Stimulated activated naive CD8-positive, alpha-beta T cell treated with anti-CD3 and anti-CD28 coated beads, Interleukin-15, amount 100 ng/mL, for 72 hours (primary cell): ENCODE results near the gene GORASP1.

Source experiments
- ATAC-seq: fragments of 150-1000 bp; cut with Tn5 transposase; 2 replicates; pipeline ENCODE4 v1.10.0; 2021; ENCODE audit warnings: mild to moderate bottlenecking, moderate library complexity
- DNase-seq, 2 donors: peaks; one replicate each; pipeline ENCODE4 v3.0.0; 2021 to 2022
- H3K27ac Mint-ChIP-seq, 2 donors: one replicate each; pipeline ENCODE4 v1.8.0; 2022; ENCODE audit warnings: mild to moderate bottlenecking in 2 of 2, mixed read lengths in 2 of 2, moderate library complexity in 2 of 2
- H3K27me3 Mint-ChIP-seq: one replicate; pipeline ENCODE4 v1.8.0; 2022; ENCODE audit warnings: mixed read lengths
- H3K4me1 Mint-ChIP-seq: one replicate; pipeline ENCODE4 v1.8.0; 2022; ENCODE audit warnings: mild to moderate bottlenecking, mixed read lengths
- H3K4me3 Mint-ChIP-seq, 2 donors: one replicate each; pipeline ENCODE4 v1.8.0; 2022; ENCODE audit warnings: mild to moderate bottlenecking in 2 of 2, mixed read lengths in 2 of 2, moderate library complexity in 1 of 2
- H3K9me3 Mint-ChIP-seq, 2 donors: one replicate each; pipeline ENCODE4 v1.8.0; 2022; ENCODE audit warnings: mixed read lengths in 2 of 2

GORASP1 gene

DNA sequence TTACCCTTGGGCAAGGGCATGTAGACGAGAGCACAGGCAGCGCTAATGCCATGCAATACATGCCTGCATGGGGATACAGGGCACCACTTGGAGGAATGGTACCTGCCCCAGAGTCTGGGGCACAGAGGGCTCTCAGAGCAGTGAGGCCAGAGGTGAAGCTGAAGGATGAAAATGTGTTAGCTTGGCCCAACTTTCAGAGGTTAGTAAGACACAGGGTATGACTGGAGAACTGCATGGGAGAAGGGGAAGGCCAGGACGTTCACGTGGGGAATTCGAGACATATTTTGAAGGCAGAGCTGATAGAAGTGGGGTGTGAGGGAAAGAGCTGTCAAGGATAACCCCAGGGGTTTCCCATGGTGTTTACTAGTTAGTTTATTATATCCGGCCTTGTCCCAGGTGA, 26.4 kb upstream of the GORASP1 start:
- Mint-ChIP-seq H3K4me3 (no peak overlapping the region), H3K27ac (no peak overlapping the region), H3K27me3 (no peaks in the 10 kb centered on the region), H3K4me1 (peaks cover 23% of the 10 kb centered on the region), H3K9me3 (no peaks in the 10 kb centered on the region)
- ATAC-seq: peak; percentile 57
- no peak for DNase-seq

- H3K9me3 Mint-ChIP-seq: no peaks in the 10 kb centered on the region
- H3K27ac Mint-ChIP-seq: no peak overlapping the region
- ATAC-seq (no peak), DNase-seq (no peak)
- no peaks in the 10 kb centered on the region for H3K27me3 Mint-ChIP-seq
- peaks cover 23% of the 10 kb centered on the region for H3K4me1 Mint-ChIP-seq
- H3K4me3 Mint-ChIP-seq: no peak overlapping the region
Observed at GRCh38 chr3:39133093-39133490, 25.7 kb upstream of the GORASP1 start.

GRCh38 chr3:39132096-39133092, 25.0 kb upstream of the GORASP1 start:
- peak overlapping the region in 1 of 2 donors; percentile 75 for H3K27ac Mint-ChIP-seq
- ATAC-seq: no peak

GRCh38 chr3:39130693-39131265, 23.4 kb upstream of the GORASP1 start:
- Mint-ChIP-seq H3K27me3 (no peaks in the 10 kb centered on the region), H3K27ac (no peak overlapping the region), H3K4me1 (peaks cover 34% of the 10 kb centered on the region), H3K4me3 (no peak overlapping the region), H3K9me3 (no peaks in the 10 kb centered on the region)
- no peak for ATAC-seq
- no peak for DNase-seq

More at GRCh38 chr3:39132096-39133092, 25.0 kb upstream of the GORASP1 start:
- Mint-ChIP-seq H3K27me3 (no peaks in the 10 kb centered on the region), H3K4me1 (peaks cover 24% of the 10 kb centered on the region), H3K9me3 (no peaks in the 10 kb centered on the region), H3K4me3 (no peak overlapping the region)
- DNase-seq: no peak

DNA sequence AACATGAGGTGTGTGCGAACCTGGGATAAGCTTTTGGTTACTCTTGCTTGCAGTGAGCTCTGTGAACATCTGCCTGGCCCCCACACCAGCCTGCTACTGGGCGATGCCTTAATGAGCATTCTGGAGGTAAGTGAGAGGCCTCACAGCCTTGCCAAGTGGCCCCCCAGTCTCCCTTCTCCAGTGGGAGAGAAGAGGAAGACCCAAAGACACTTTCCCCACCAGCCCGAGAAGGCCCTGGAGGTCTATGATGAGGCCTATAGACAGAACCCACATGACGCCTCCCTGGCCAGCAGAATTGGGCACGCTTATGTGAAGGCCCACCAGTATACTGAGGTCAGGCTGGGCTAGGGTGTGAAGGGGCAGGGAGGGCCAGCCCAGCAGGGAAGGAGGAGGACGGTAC, 22.6 kb upstream of the GORASP1 start:
- Mint-ChIP-seq H3K9me3 (no peaks in the 10 kb centered on the region), H3K4me1 (peaks cover 34% of the 10 kb centered on the region), H3K27me3 (no peaks in the 10 kb centered on the region), H3K4me3 (no peak overlapping the region), H3K27ac (no peak overlapping the region)
- no peak for DNase-seq
- ATAC-seq: no peak

DNA sequence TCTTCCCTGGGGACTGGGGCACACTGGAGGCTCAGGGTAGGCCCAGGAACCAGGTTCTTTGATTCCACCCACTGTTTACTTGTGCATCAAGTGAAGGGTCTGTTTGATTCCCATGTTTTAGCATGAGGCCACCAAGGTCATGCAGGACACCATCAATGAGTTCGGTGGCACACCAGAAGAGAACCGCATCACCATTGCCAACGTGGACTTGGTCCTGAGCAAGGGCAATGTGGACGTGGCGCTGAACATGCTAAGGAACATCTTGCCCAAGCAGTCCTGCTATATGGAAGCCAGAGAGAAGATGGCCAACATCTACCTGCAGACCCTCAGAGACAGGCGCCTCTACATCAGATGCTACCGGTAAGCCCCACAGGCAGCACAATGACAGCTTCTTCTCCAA, 21.5 kb upstream of the GORASP1 start:
- Mint-ChIP-seq H3K4me3 (no peak overlapping the region), H3K27ac (no peak overlapping the region), H3K4me1 (peaks cover 28% of the 10 kb centered on the region), H3K9me3 (no peaks in the 10 kb centered on the region), H3K27me3 (no peaks in the 10 kb centered on the region)
- DNase-seq (no peak), ATAC-seq (no peak)

DNA sequence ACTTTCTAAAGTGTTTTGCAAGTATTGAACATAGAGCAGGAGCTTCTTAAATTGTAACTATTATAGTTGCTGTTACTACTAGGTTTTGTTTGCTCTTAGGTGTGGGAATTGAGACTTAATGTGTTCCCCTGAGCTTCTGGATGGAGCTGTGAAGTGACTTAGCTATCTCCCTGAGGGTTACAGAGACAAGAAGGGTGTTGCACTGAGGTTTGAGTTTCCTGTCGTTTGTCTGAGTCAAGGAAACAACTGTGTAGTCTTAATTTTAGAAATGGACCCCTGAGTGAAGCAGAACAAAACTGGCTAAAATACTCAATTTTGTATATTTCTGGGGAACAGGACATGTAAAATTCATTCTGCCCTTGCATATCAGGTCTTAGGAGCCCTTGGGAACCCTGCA, 20.5 kb upstream of the GORASP1 start:
- ATAC-seq (no peak), DNase-seq (no peak)
- peak overlapping the region in 1 of 2 donors; percentile 77 for H3K27ac Mint-ChIP-seq
- H3K4me1 Mint-ChIP-seq: peaks cover 24% of the 10 kb centered on the region
- H3K4me3 Mint-ChIP-seq: no peak overlapping the region
- no peaks in the 10 kb centered on the region for H3K27me3 Mint-ChIP-seq
- no peaks in the 10 kb centered on the region for H3K9me3 Mint-ChIP-seq

GRCh38 chr3:39127269-39127907, 20.0 kb upstream of the GORASP1 start:
- peaks cover 24% of the 10 kb centered on the region for H3K4me1 Mint-ChIP-seq
- H3K27ac Mint-ChIP-seq: peak overlapping the region in 1 of 2 donors; percentile 77
- peaks cover 4% of the 10 kb centered on the region for H3K27me3 Mint-ChIP-seq
- ATAC-seq (no peak), DNase-seq (no peak)
- no peaks in the 10 kb centered on the region for H3K9me3 Mint-ChIP-seq
- H3K4me3 Mint-ChIP-seq: no peak overlapping the region

GRCh38 chr3:39126532-39127071, 19.2 kb upstream of the GORASP1 start:
- Mint-ChIP-seq H3K27ac (peak overlapping the region in 1 of 2 donors; percentile 47), H3K9me3 (no peaks in the 10 kb centered on the region), H3K27me3 (peaks cover 11% of the 10 kb centered on the region), H3K4me3 (no peak overlapping the region), H3K4me1 (peaks cover 24% of the 10 kb centered on the region)
- DNase-seq: peak in 1 of 2 donors; percentile 39
- peak; percentile 78 for ATAC-seq

- Mint-ChIP-seq H3K27ac (no peak overlapping the region), H3K27me3 (peaks cover 11% of the 10 kb centered on the region), H3K4me1 (peaks cover 24% of the 10 kb centered on the region), H3K4me3 (no peak overlapping the region), H3K9me3 (no peaks in the 10 kb centered on the region)
- no peak for DNase-seq
- ATAC-seq: no peak
Observed at GRCh38 chr3:39125841-39126500, 18.5 kb upstream of the GORASP1 start.

DNA sequence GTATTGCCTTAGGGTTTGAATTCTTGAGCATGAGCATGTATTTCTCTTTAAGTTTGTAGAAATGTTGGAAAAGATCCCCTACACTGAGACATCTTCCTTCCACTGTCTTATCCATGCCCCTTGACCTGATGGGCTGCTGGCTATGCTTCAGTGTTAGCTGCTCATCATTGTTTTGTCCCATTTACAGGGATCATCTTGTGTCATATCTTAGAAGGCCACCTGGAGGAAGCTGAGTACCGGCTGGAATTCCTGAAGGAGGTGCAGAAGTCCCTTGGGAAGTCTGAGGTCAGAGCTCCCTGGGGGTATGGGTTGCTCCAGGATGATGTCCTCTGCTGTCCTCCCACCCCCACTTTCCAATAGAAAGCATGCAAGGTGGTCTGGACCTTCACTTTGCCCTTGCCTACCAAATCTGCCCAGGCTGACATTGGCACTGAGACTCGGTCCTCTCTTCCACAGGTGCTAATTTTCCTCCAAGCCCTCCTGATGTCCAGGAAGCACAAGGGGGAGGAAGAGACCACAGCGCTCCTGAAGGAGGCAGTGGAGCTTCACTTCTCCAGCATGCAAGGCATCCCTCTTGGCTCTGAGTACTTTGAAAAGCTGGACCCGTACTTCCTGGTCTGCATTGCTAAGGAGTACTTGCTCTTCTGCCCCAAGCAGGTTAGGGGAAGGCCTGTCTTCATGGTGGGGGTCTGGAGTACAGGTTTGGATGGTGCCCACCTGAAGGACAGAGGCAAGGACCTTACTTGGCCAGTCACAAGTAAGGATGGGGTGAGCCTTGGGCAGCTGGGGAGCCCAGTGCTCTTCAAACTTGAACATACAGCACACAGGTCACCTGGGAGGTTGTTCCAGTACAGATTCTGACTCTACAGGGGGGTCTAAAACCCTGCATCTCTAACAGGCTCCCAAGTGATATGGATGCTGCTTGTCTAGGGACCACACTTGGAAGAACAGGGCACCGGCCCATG, 17.7 kb upstream of the GORASP1 start:
- H3K4me1 Mint-ChIP-seq: peaks cover 24% of the 10 kb centered on the region

DNA sequence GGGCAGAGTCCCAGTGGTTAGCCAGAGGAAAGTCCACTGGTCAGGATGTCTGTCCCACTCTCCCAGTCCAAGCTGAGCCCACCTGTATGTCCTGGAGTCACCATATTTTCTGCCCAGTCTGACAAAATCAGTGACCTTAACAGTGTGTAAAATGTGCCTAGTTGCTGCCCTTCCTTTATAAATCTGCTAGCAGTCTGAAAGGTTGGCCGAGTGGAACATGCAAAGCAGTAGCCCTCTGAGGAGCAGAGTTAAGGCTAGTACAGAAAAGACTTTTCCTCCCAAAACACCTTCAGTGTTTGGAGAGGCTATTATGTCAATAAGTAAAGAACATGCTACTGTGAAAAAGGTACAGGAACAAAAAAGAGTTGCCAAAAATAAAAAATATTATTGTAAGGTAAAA, 15.4 kb upstream of the GORASP1 start:
- DNase-seq (no peak), ATAC-seq (no peak)
- H3K4me3 Mint-ChIP-seq: no peak overlapping the region
- no peaks in the 10 kb centered on the region for H3K9me3 Mint-ChIP-seq
- no peak overlapping the region for H3K27ac Mint-ChIP-seq
- H3K27me3 Mint-ChIP-seq: peaks cover 11% of the 10 kb centered on the region
- H3K4me1 Mint-ChIP-seq: peaks cover 15% of the 10 kb centered on the region

More for the DNA sequence above, 17.7 kb upstream of the GORASP1 start:
- peak; percentile 16 for ATAC-seq
- Mint-ChIP-seq H3K27me3 (peaks cover 11% of the 10 kb centered on the region), H3K9me3 (no peaks in the 10 kb centered on the region), H3K4me3 (no peak overlapping the region), H3K27ac (no peak overlapping the region)
- DNase-seq: no peak

GRCh38 chr3:39121621-39122020, 14.2 kb upstream of the GORASP1 start:
- Mint-ChIP-seq H3K9me3 (no peaks in the 10 kb centered on the region), H3K27ac (no peak overlapping the region), H3K27me3 (peaks cover 11% of the 10 kb centered on the region), H3K4me3 (no peak overlapping the region), H3K4me1 (peaks cover 3% of the 10 kb centered on the region)
- DNase-seq (no peak), ATAC-seq (no peak)

DNA sequence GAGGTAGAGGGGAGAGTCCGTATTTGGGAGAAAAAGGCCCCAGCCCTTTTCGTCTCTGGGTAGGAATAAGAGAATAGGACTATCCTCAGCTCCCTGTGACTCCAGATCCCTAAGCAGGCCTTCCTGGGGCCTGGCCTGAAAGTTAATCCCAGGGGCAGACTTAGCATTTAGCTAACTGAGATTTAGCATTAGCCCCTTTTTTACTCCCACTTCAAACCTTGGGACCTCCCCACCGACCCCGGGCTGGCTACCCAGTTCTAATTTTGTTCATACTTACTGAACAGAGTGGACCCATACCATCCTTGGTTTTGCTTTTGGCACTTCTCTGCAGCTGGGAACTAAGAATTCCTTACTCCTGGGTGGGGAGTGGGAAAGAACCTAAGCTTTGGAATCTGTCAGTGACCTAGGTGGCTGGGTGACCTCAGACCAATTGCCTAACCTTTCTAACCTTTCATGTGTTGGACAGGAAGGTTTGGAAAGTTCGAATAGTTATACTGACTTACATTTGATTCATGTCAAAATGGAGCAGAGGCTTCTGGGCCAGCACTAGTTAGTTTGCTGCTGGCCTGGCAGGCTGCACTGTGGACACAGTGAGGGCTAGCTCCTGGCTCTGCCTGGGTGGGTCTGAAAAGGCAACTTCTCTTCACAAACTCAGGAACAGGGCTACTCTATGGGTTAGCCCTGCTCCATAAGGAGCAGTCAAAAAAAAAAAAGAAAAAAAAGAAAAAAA, 11.7 kb upstream of the GORASP1 start:
- no peak overlapping the region for H3K4me3 Mint-ChIP-seq
- ATAC-seq (no peak), DNase-seq (no peak)
- no peak overlapping the region for H3K27ac Mint-ChIP-seq
- H3K27me3 Mint-ChIP-seq: peaks cover 11% of the 10 kb centered on the region
- H3K9me3 Mint-ChIP-seq: no peaks in the 10 kb centered on the region
- H3K4me1 Mint-ChIP-seq: no peaks in the 10 kb centered on the region
